ENCODE measurements around the gene ZNF462.

ZNF462 gene

DNA sequence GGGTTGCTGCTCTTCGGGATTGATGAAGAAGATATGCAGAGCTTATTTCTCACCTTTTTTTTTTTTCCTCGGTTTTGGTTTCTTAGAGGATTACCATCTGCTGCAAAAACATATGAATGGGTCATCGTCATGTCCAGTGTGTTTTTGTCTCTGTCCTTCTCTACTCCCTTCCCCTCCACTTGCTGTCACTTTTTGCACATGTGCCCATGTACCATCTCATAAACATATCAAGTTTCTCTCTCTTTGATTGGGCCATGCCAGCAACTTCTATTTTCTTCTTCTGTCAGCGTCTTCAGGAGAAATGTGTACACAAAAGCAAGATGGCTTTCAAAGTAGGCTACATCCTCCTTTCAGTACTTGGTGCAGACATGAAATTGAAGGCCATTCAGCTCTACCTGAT, 57.1 kb downstream of the ZNF462 start:
- TF ChIP-seq, protein P1, sequence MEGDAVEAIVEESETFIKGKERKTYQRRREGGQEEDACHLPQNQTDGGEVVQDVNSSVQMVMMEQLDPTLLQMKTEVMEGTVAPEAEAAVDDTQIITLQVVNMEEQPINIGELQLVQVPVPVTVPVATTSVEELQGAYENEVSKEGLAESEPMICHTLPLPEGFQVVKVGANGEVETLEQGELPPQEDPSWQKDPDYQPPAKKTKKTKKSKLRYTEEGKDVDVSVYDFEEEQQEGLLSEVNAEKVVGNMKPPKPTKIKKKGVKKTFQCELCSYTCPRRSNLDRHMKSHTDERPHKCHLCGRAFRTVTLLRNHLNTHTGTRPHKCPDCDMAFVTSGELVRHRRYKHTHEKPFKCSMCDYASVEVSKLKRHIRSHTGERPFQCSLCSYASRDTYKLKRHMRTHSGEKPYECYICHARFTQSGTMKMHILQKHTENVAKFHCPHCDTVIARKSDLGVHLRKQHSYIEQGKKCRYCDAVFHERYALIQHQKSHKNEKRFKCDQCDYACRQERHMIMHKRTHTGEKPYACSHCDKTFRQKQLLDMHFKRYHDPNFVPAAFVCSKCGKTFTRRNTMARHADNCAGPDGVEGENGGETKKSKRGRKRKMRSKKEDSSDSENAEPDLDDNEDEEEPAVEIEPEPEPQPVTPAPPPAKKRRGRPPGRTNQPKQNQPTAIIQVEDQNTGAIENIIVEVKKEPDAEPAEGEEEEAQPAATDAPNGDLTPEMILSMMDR (IDR thresholded peaks at IDR 0.05; ENCODE audit: extremely low read depth, insufficient read depth, missing control alignments): no peak
- DNase-seq (ENCODE audit: low spot score): no peak
- in situ Hi-C loops (cut with MboI; ENCODE audit: low pct_unique_long_range_greater_than_20kb, low sequenced_read_pairs, unreplicated experiment): no loop called here

DNA sequence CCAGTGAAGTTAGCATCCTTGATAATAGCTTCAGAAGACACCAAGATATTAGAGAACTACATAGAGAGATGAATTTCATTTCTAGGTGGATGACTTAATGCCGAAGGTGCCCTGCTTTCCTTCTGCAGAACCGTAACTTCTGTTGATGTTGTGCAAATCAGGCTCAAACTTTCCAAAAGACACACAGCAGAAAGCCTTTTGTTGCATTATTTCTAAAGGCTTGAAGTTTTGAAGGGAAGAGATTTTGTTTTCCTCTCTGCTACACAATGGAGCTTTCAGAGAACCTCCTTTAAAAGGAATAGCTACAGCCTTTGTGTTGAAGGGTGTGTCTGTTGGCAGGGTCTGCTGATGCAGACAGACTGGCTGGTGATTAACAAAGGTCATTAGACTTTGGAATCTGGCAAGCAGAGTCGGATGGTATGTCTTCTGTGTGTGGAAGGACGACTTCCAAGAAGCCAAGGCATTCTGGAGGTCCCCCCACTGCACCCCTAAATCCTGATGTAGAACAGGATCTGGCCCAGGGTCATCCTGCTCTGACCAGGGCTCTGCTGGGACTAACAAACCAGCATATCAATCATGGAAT, 57.8 kb downstream of the ZNF462 start:
- in situ Hi-C loops (cut with MboI; ENCODE audit: low pct_unique_long_range_greater_than_20kb, low sequenced_read_pairs, unreplicated experiment): no loop called here
- DNase-seq (ENCODE audit: low spot score): no peak
- TF ChIP-seq, protein P1 (IDR thresholded peaks at IDR 0.05; ENCODE audit: extremely low read depth, insufficient read depth, missing control alignments): no peak

- TF ChIP-seq, protein P1 (IDR thresholded peaks at IDR 0.05; ENCODE audit: extremely low read depth, insufficient read depth, missing control alignments): no peak
These were observed 58.5 kb downstream of the ZNF462 start for GRCh38 chr9:106921341-106921899.

DNA sequence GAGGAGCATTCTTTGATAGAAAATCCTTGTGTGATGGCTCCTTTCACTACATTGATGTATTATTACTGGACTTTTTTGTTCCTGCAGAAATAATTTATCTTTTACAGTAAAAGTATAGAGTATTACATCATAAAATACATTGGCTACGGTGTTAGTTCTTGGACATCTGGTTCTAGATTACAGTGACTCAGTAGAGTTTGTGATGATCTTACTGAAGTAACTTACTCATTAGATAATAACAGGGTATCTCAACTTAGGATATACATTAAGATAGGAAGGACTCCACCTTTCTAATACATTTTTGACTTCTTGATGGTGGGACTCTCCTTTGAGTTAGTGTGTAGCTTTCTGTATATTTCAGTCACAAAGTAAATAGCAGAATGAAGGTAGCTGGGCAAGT, 59.1 kb downstream of the ZNF462 start:
- TF ChIP-seq, protein P1 (IDR thresholded peaks at IDR 0.05; ENCODE audit: extremely low read depth, insufficient read depth, missing control alignments): no peak
- in situ Hi-C loops (cut with MboI; ENCODE audit: low pct_unique_long_range_greater_than_20kb, low sequenced_read_pairs, unreplicated experiment): no loop called here

More at GRCh38 chr9:106921341-106921899, 58.5 kb downstream of the ZNF462 start:
- in situ Hi-C loops (cut with MboI; ENCODE audit: low pct_unique_long_range_greater_than_20kb, low sequenced_read_pairs, unreplicated experiment): no loop called here
- no peak for DNase-seq (ENCODE audit: low spot score)

DNA sequence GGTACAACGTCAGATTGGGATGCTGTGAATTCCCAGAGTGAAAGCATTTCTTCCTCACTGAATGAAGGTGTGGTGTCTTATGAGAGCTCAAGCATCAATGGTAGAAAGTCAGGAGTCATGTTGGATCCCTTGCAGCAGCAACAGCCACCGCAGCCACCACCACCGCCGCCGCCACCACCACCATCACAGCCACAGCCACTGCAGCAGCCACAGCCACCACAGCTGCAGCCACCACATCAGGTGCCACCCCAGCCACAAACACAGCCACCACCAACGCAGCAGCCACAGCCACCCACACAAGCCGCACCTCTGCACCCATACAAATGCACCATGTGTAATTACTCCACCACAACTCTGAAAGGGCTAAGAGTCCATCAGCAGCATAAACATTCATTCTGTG, 62.4 kb downstream of the ZNF462 start:
- in situ Hi-C loops (cut with MboI; ENCODE audit: low pct_unique_long_range_greater_than_20kb, low sequenced_read_pairs, unreplicated experiment): no loop called here
- TF ChIP-seq, protein P1 (IDR thresholded peaks at IDR 0.05; ENCODE audit: extremely low read depth, insufficient read depth, missing control alignments): no peak
- DNase-seq (ENCODE audit: low spot score): no peak

More for the DNA sequence above, 59.1 kb downstream of the ZNF462 start:
- no peak for DNase-seq (ENCODE audit: low spot score)

DNA sequence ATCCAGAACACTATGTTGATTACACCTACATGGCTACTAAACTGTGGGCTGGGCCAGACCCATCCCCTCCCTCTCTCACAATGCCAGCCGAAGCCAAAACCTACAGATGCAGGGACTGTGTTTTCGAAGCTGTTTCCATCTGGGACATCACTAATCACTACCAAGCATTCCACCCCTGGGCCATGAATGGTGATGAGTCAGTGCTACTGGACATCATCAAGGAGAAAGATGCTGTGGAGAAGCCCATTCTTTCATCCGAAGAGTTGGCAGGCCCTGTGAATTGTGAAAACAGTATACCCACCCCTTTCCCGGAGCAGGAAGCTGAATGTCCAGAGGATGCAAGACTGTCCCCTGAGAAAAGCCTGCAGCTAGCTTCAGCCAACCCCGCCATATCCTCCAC, 65.0 kb downstream of the ZNF462 start:
- in situ Hi-C loops (cut with MboI; ENCODE audit: low pct_unique_long_range_greater_than_20kb, low sequenced_read_pairs, unreplicated experiment): no loop called here
- TF ChIP-seq, protein P1 (IDR thresholded peaks at IDR 0.05; ENCODE audit: extremely low read depth, insufficient read depth, missing control alignments): no peak
- no peak for DNase-seq (ENCODE audit: low spot score)

Measured in GM13977 (cell line).